GM23338 (cell line): ENCODE measurements around the gene PLXNC1. TPM values are rescaled to one million over a fixed set of nuclear protein-coding genes. Genes with fewer than 3 reads are reported as not detected.

Experiments used
- CREB1 ChIP-seq: fragments of 250-450 bp; sonication (Bioruptor Pico); IDR thresholded peaks from 2 replicates; pipeline ENCODE4 v1.5.0; 2020; ENCODE audit warnings: low read depth, mild to moderate bottlenecking, moderate library complexity
- ETS1 ChIP-seq: IDR thresholded peaks from 2 replicates; pipeline ENCODE4 v1.6.1; 2016; ENCODE audit warnings: antibody characterized with exemption
- EZH2phosphoT487 ChIP-seq: fragments of 200-600 bp; sonication (generic); IDR thresholded peaks from one replicate; pipeline ENCODE4 v1.8.1; 2018; ENCODE audit warnings: antibody characterized with exemption; ENCODE audit not compliant: unreplicated experiment
- JUNB ChIP-seq: IDR thresholded peaks from one replicate; pipeline ENCODE4 v1.6.1; 2016; ENCODE audit warnings: antibody characterized with exemption; ENCODE audit not compliant: unreplicated experiment
- POLR2AphosphoS5 ChIP-seq: IDR thresholded peaks from 2 replicates; pipeline ENCODE4 v1.6.1; 2016; ENCODE audit warnings: antibody characterized with exemption, low read depth
- REST ChIP-seq: IDR thresholded peaks from one replicate; pipeline ENCODE4 v1.6.1; 2018; ENCODE audit warnings: antibody characterized with exemption; ENCODE audit not compliant: unreplicated experiment
- STAT1 ChIP-seq: IDR thresholded peaks from one replicate; pipeline ENCODE4 v1.6.1; 2016; ENCODE audit warnings: antibody characterized with exemption; ENCODE audit not compliant: unreplicated experiment
- ZNF331 ChIP-seq: fragments of 250-450 bp; sonication (Bioruptor Pico); IDR thresholded peaks from 2 replicates; pipeline ENCODE4 v1.5.0; 2020; ENCODE audit warnings: low read depth, mild to moderate bottlenecking, moderate library complexity
- ZNF462 ChIP-seq: fragments of 250-450 bp; sonication (Bioruptor Pico); IDR thresholded peaks from 2 replicates; pipeline ENCODE4 v1.5.0; 2020; ENCODE audit warnings: mild to moderate bottlenecking, moderate library complexity
- polyA plus RNA-seq: library from polyadenylated mRNA; unstranded; fragments of >200 nt; fragmentation: Nextera tagmentation; extraction: Ambion mirVana; gene quantifications from 2 replicates; pipeline ENCODE4 v1.2.1, GENCODE V29; 2016
- total RNA-seq: library from RNA; depleted of rRNA; stranded (reverse); fragments of >200 nt; shearing (Covaris generic); gene quantifications from 2 replicates; pipeline ENCODE4 v1.2.3, GENCODE V29; 2014

PLXNC1 gene
- total and polyA plus RNA-seq, 2 experiments from 2014 or later = 1.9 to 6.5 TPM

- no peak for TF ChIP-seq ZNF462 (CRISPR knock-in tag)
- TF ChIP-seq REST = no peak
- no peak for TF ChIP-seq CREB1
- no peak for TF ChIP-seq ZNF331 (CRISPR knock-in tag)
- no peak for TF ChIP-seq ETS1
- no peak for TF ChIP-seq EZH2phosphoT487
- no peak for TF ChIP-seq POLR2AphosphoS5
- no peak for TF ChIP-seq STAT1
- no peak for TF ChIP-seq JUNB
These were observed 151.5 kb downstream of the PLXNC1 start (continued) for GRCh38 chr12:94299846-94300245.
